BLaER1 treated with 17β-estradiol and CSF1 and Interleukin-3, amounts not matched to agents 10 nM and 100 nM (cell line): Measurements from ENCODE around the gene FOXN3.

Source experiments
- H3K27ac ChIP-seq, 11 experiments: shearing (Covaris generic); formaldehyde crosslinking; 2 replicates each; pipeline ENCODE4 v1.8.1; 2022
- H3K27me3 ChIP-seq, 11 experiments: shearing (Covaris generic); formaldehyde crosslinking; 2 replicates each; pipeline ENCODE4 v1.8.1; 2022
- H3K36me3 ChIP-seq, 11 experiments: shearing (Covaris generic); formaldehyde crosslinking; 2 replicates each; pipeline ENCODE4 v1.8.1; 2022
- H3K4me1 ChIP-seq, 10 experiments: shearing (Covaris generic); formaldehyde crosslinking; 2 replicates each; pipeline ENCODE4 v1.8.1; 2022
- H3K4me2 ChIP-seq, 11 experiments: shearing (Covaris generic); formaldehyde crosslinking; 2 replicates each; pipeline ENCODE4 v1.8.1; 2022
- H3K4me3 ChIP-seq, 10 experiments: shearing (Covaris generic); formaldehyde crosslinking; 2 replicates each; pipeline ENCODE4 v1.8.1; 2022
- H3K9ac ChIP-seq, 11 experiments: shearing (Covaris generic); formaldehyde crosslinking; 2 replicates each; pipeline ENCODE4 v1.8.1; 2022
- H3K9me3 ChIP-seq, 11 experiments: shearing (Covaris generic); formaldehyde crosslinking; replicated peaks in 1 of 11; 2 replicates each; pipeline ENCODE4 v1.8.1; 2022
- H4K20me1 ChIP-seq, 11 experiments: shearing (Covaris generic); formaldehyde crosslinking; 2 replicates each; pipeline ENCODE4 v1.8.1; 2022
- Cebpa-rat ChIP-seq, 11 experiments: shearing (Covaris generic); IDR thresholded peaks; 2 replicates each; pipeline ENCODE4 v1.8.1; 2022

The FOXN3 gene

DNA sequence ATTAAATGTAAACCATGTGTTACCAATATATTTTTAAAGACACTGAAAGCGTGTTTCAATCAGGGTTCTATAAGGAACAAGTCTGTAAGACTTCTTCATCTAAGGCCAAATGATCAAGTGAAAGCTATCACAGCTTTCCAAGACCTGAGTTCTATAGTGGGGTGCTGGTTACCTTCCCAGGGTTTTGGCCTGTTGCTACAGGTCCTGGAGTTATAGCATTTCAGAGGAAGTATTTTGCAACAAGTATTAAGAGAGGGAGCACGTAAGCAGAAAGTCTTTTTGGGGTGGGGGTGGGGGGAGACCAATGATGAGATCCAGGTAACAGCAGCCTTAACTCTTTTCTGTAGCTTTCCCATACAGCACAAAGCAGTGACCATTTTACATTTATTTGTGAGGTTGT lies 43.8 kb downstream of the FOXN3 start:
- Histone ChIP-seq H3K4me2 (peak overlapping the region; percentile 67 to 91 (median 86)), H3K9ac (peak overlapping the region in 8 of 11 experiments; percentile 19 to 54 (median 38); a peak in 10 of 22 replicates)

DNA sequence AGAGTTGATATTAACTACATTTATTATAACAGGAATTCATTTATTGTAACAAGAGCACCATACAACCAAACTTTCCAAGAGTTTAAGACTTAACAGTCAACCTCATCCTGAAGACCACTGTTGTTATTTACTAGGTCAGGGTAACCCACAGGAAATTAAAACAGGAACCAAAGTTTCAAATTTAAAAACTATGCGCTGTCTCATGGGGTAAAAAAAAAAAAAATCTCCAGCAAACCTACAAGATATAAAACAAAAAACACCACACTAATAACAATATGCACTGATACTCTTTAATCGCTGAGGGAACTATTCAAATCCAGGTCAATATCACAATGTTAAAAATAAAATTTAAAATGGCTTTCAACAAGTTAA lies 44.5 kb downstream of the FOXN3 start:
- Histone ChIP-seq H3K9ac (peak overlapping the region in 8 of 11 experiments; percentile 26 to 54 (median 38); a peak in 13 of 22 replicates), H3K4me1 (peaks cover 41 to 64% (median 58%) of the 10 kb centered on the region in 10 experiments), H3K36me3 (peaks cover 0 to 43% (median 19%) of the 10 kb centered on the region in 11 experiments; a peak in 13 of 22 replicates), H4K20me1 (peaks cover 0 to 56% (median 6%) of the 10 kb centered on the region in 11 experiments; a peak in 9 of 22 replicates), H3K27me3 (no peaks in the 10 kb centered on the region), H3K9me3 (peaks cover 7 to 44% (median 30%) of the 10 kb centered on the region in 11 experiments; a peak in 21 of 22 replicates), H3K4me3 (peak overlapping the region in 3 of 10 experiments; percentile 6 to 33 (median 31); a peak in 4 of 20 replicates), H3K27ac (peak overlapping the region in 10 of 11 experiments; percentile 37 to 69 (median 58); a peak in 19 of 22 replicates), H3K4me2 (peak overlapping the region; percentile 67 to 91 (median 86))
- TF ChIP-seq Cebpa-rat (IDR thresholded peaks at IDR 0.05), result no peak

More for the DNA sequence above, 43.8 kb downstream of the FOXN3 start:
- peaks cover 0 to 49% (median 19%) of the 10 kb centered on the region in 11 experiments; a peak in 13 of 22 replicates for H3K36me3 ChIP-seq
- H3K9me3 ChIP-seq, result peaks cover 7 to 38% (median 30%) of the 10 kb centered on the region in 11 experiments; a peak in 21 of 22 replicates
- peak overlapping the region in 10 of 11 experiments; percentile 37 to 69 (median 58); a peak in 17 of 22 replicates for H3K27ac ChIP-seq
- peaks cover 0 to 62% (median 8%) of the 10 kb centered on the region in 11 experiments; a peak in 10 of 22 replicates for H4K20me1 ChIP-seq
- TF ChIP-seq Cebpa-rat (IDR thresholded peaks at IDR 0.05), result no peak
- peaks cover 38 to 64% (median 51%) of the 10 kb centered on the region in 10 experiments for H3K4me1 ChIP-seq
- no peaks in the 10 kb centered on the region for H3K27me3 ChIP-seq
- H3K4me3 ChIP-seq, result peak overlapping the region in 2 of 10 experiments; percentile 31 to 33; a peak in 3 of 20 replicates

DNA sequence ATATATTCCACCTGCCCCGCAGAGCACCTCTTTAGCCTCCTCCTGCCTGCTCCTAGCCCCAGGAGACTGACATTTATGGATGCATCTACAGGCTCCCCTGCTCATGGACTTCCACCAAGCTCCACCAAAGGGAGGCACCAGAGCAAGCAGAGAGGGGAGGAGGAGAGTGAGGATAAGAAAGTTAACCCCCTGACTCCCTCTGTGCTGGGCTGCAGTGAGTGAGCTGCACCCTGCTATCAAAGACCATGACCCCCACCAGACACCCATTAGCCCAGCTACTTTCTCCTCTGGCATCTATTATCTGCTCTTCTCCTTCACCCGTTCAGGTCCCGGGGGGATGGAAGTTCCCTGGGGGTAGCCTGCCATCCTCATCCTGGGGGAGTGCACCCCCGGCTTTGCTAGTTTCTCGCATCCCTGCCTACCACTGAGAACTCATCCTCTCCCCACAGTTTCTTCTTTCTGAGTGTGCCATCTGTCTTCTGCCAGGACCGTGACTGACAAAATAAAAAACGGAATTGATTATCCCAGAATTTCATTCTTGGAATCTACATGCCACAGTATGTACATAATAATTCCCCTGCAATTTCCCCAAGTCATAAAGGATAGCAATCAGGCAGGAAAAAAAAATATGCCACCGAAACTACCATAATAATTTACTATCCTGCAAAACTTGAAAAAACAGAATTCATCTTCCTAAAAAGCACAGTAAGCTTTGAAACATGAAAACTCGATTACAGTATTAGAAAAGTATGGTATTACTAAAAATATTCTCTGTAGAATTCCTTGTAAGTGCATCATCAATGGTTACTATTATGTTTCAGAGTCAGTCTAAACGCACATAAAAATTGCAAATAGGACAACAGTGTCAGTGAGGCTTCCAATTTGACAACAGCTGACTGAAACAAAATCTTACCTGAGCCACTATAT lies 45.2 kb downstream of the FOXN3 start:
- TF ChIP-seq Cebpa-rat (IDR thresholded peaks at IDR 0.05), result no peak
- Histone ChIP-seq H3K4me1 (peaks cover 48 to 70% (median 64%) of the 10 kb centered on the region in 10 experiments), H3K27ac (peak overlapping the region in 10 of 11 experiments; percentile 8 to 69 (median 58); a peak in 17 of 22 replicates), H3K4me2 (peak overlapping the region; percentile 67 to 91 (median 86)), H3K27me3 (no peaks in the 10 kb centered on the region), H3K9me3 (peaks cover 7 to 49% (median 30%) of the 10 kb centered on the region in 11 experiments; a peak in 21 of 22 replicates), H3K36me3 (peaks cover 0 to 43% (median 19%) of the 10 kb centered on the region in 11 experiments; a peak in 13 of 22 replicates), H3K4me3 (peak overlapping the region in 2 of 10 experiments; percentile 12 to 33; a peak in 2 of 20 replicates), H4K20me1 (peaks cover 0 to 49% (median 5%) of the 10 kb centered on the region in 11 experiments; a peak in 7 of 22 replicates), H3K9ac (peak overlapping the region in 7 of 11 experiments; percentile 20 to 54 (median 26); a peak in 9 of 22 replicates)

- TF ChIP-seq Cebpa-rat (IDR thresholded peaks at IDR 0.05), result no peak
- H3K4me3 ChIP-seq, result no peak overlapping the region
- peak overlapping the region; percentile 67 to 91 (median 86) for H3K4me2 ChIP-seq
- peaks cover 59 to 81% (median 74%) of the 10 kb centered on the region in 10 experiments for H3K4me1 ChIP-seq
- peaks cover 7 to 51% (median 30%) of the 10 kb centered on the region in 11 experiments; a peak in 21 of 22 replicates for H3K9me3 ChIP-seq
- H4K20me1 ChIP-seq, result peaks cover 0 to 46% (median 0%) of the 10 kb centered on the region in 11 experiments; a peak in 6 of 22 replicates
- peaks cover 0 to 33% (median 17%) of the 10 kb centered on the region in 11 experiments; a peak in 13 of 22 replicates for H3K36me3 ChIP-seq
- no peaks in the 10 kb centered on the region for H3K27me3 ChIP-seq
- H3K9ac ChIP-seq, result peak overlapping the region in 4 of 11 experiments; percentile 20 to 31 (median 22); a peak in 1 of 22 replicates
- H3K27ac ChIP-seq, result peak overlapping the region in 9 of 11 experiments; percentile 5 to 69 (median 60); a peak in 10 of 22 replicates
These were observed 46.3 kb downstream of the FOXN3 start for GRCh38 chr14:89370781-89371180.

DNA sequence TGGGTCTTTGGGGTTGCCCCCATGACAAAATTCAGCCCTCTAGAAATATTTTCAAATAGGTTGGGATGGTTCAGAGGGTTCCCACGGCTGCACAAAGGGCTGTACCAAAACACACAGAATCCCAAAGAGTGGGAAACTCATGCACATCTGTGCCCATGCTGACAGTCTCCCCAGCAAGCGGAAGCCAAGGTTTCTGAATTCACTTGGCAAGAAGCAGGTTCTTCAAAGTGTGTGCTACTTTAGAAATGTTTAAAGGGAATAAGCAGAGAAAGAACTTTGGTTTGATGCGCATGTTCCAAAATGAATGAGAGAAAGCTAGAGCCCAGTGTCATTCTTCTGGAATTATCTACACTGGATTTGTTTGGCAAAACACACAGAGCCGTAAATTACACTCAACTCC lies 46.7 kb downstream of the FOXN3 start:
- Histone ChIP-seq H3K4me1 (peaks cover 63 to 85% (median 78%) of the 10 kb centered on the region in 10 experiments), H3K27ac (peak overlapping the region in 6 of 11 experiments; percentile 5 to 69 (median 64); a peak in 5 of 22 replicates)
- no peak for TF ChIP-seq Cebpa-rat (IDR thresholded peaks at IDR 0.05)

DNA sequence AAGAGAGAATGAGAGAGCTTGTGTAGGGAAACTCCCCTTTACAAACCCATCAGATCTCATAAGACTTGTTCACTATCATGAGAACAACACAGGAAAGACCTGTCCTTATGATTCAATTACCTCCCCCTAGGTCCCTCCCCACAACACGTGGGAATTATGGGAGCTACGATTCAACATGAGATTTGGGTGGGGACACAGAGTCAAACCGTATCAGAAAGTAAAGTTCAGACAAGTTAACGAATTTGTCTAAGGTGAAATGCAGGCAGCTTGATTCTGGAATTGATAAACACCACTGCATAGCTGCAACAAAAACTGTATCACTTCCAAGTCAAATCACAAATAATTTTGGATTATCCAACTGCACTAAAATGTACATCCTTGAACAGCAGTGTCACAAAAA lies 47.4 kb downstream of the FOXN3 start:
- H3K4me1 ChIP-seq, result peaks cover 70 to 89% (median 85%) of the 10 kb centered on the region in 10 experiments
- H3K27me3 ChIP-seq, result no peaks in the 10 kb centered on the region
- no peak overlapping the region for H3K4me3 ChIP-seq
- peaks cover 0 to 31% (median 14%) of the 10 kb centered on the region in 11 experiments; a peak in 12 of 22 replicates for H3K36me3 ChIP-seq
- H3K9ac ChIP-seq, result no peak overlapping the region
- H3K27ac ChIP-seq, result peak overlapping the region in 3 of 11 experiments; percentile 31 to 76 (median 36); a peak in 4 of 22 replicates
- no peak overlapping the region; a peak in 1 of 22 replicates for H3K4me2 ChIP-seq
- peaks cover 0 to 48% (median 0%) of the 10 kb centered on the region in 11 experiments; a peak in 6 of 22 replicates for H4K20me1 ChIP-seq
- TF ChIP-seq Cebpa-rat (IDR thresholded peaks at IDR 0.05), result no peak
- peaks cover 4 to 48% (median 25%) of the 10 kb centered on the region in 11 experiments; a peak in 21 of 22 replicates for H3K9me3 ChIP-seq

More for the DNA sequence above, 46.7 kb downstream of the FOXN3 start:
- peaks cover 7 to 52% (median 30%) of the 10 kb centered on the region in 11 experiments; a peak in 21 of 22 replicates for H3K9me3 ChIP-seq
- H3K27me3 ChIP-seq, result no peaks in the 10 kb centered on the region
- no peak overlapping the region for H3K9ac ChIP-seq
- H3K36me3 ChIP-seq, result peaks cover 0 to 31% (median 17%) of the 10 kb centered on the region in 11 experiments; a peak in 13 of 22 replicates
- H3K4me3 ChIP-seq, result no peak overlapping the region
- H3K4me2 ChIP-seq, result peak overlapping the region in 10 of 11 experiments; percentile 67 to 91 (median 86); a peak in 19 of 22 replicates
- H4K20me1 ChIP-seq, result peaks cover 0 to 46% (median 0%) of the 10 kb centered on the region in 11 experiments; a peak in 6 of 22 replicates

GRCh38 chr14:89368490-89369477 lies 48.2 kb downstream of the FOXN3 start:
- peaks cover 0 to 40% (median 19%) of the 10 kb centered on the region in 11 experiments; a peak in 15 of 22 replicates for H3K9me3 ChIP-seq
- H3K4me1 ChIP-seq, result peaks cover 79 to 95% (median 90%) of the 10 kb centered on the region in 10 experiments
- peak overlapping the region in 8 of 11 experiments; percentile 16 to 87 (median 38); a peak in 13 of 22 replicates for H3K27ac ChIP-seq
- H3K9ac ChIP-seq, result no peak overlapping the region
- H3K36me3 ChIP-seq, result peaks cover 0 to 26% (median 11%) of the 10 kb centered on the region in 11 experiments; a peak in 7 of 22 replicates
- H4K20me1 ChIP-seq, result peaks cover 0 to 48% (median 0%) of the 10 kb centered on the region in 11 experiments; a peak in 6 of 22 replicates
- no peaks in the 10 kb centered on the region for H3K27me3 ChIP-seq
- H3K4me3 ChIP-seq, result no peak overlapping the region
- peak overlapping the region in 4 of 11 experiments; percentile 10 to 14 (median 11); a peak in 6 of 22 replicates for H3K4me2 ChIP-seq
- TF ChIP-seq Cebpa-rat (IDR thresholded peaks at IDR 0.05), result no peak
